Measurements from ENCODE around the gene PRELID3B. TPM values are rescaled to one million over a fixed set of nuclear protein-coding genes. Genes with fewer than 3 reads are reported as not detected.

PRELID3B gene
- total RNA-seq, 6 donors from 2014 or later, result 5.2 to 77.1 (median 46.0) TPM

GRCh38 chr20:59024111-59024530 is 18.5 kb downstream of the PRELID3B start:
- TF ChIP-seq POLR2AphosphoS5 (IDR thresholded peaks at IDR 0.05) (no peak), EP300 (IDR thresholded peaks at IDR 0.05) (no peak), CTCF (IDR thresholded peaks at IDR 0.05) (no peak), POLR2A (IDR thresholded peaks at IDR 0.05) (no peak)

GRCh38 chr20:59023616-59024015 is 19.0 kb downstream of the PRELID3B start:
- Histone ChIP-seq H3K4me3 (no peak overlapping the region), H3K36me3 (peaks cover 14 to 67% (median 40%) of the 10 kb centered on the region in 4 donors), H3K4me1 (peaks cover 7 to 23% (median 12%) of the 10 kb centered on the region in 4 donors), H3K27me3 (no peaks in the 10 kb centered on the region), H3K9me3 (no peaks in the 10 kb centered on the region), H3K27ac (no peak overlapping the region)
- TF ChIP-seq POLR2AphosphoS5 (IDR thresholded peaks at IDR 0.05), result no peak
- TF ChIP-seq CTCF (IDR thresholded peaks at IDR 0.05), result no peak
- no peak for TF ChIP-seq POLR2A (IDR thresholded peaks at IDR 0.05)
- no peak for TF ChIP-seq EP300 (IDR thresholded peaks at IDR 0.05)
- peak in 1 of 2 donors; percentile 48 for DNase-seq
- no peak for ATAC-seq (ENCODE audit: low FRiP score in 2 of 2)
- WGBS, 2 donors, result 97% methylated on average over 13 of the region's 13 CpGs

More at GRCh38 chr20:59024111-59024530, 18.5 kb downstream of the PRELID3B start:
- no peak overlapping the region for H3K4me3 ChIP-seq
- no peak overlapping the region for H3K27ac ChIP-seq
- DNase-seq (peak in 1 of 2 donors; percentile 63), ATAC-seq (ENCODE audit: low FRiP score in 2 of 2) (peak in 1 of 2 donors; percentile 30)
- H3K4me1 ChIP-seq, result peaks cover 12 to 28% (median 17%) of the 10 kb centered on the region in 4 donors
- peaks cover 14 to 72% (median 40%) of the 10 kb centered on the region in 4 donors for H3K36me3 ChIP-seq
- WGBS, 2 donors, result 97 to 98% methylated on average over 15 to 23 of the region's 24 CpGs
- no peaks in the 10 kb centered on the region for H3K27me3 ChIP-seq
- no peaks in the 10 kb centered on the region for H3K9me3 ChIP-seq

- 91 to 97% methylated on average over 15 of the region's 15 CpGs for WGBS, 2 donors
- Histone ChIP-seq H3K27ac (no peak overlapping the region), H3K9me3 (no peaks in the 10 kb centered on the region), H3K27me3 (no peaks in the 10 kb centered on the region), H3K4me3 (no peak overlapping the region), H3K4me1 (peaks cover 0 to 14% (median 7%) of the 10 kb centered on the region in 4 donors), H3K36me3 (peaks cover 14 to 58% (median 39%) of the 10 kb centered on the region in 4 donors)
- TF ChIP-seq POLR2A (IDR thresholded peaks at IDR 0.05), result no peak
- no peak for TF ChIP-seq CTCF (IDR thresholded peaks at IDR 0.05)
- TF ChIP-seq EP300 (IDR thresholded peaks at IDR 0.05), result no peak
- TF ChIP-seq POLR2AphosphoS5 (IDR thresholded peaks at IDR 0.05), result no peak
- ATAC-seq (ENCODE audit: low FRiP score in 2 of 2) (no peak), DNase-seq (peak in 1 of 2 donors; percentile 59)
These were observed 19.8 kb downstream of the PRELID3B start for GRCh38 chr20:59022754-59023153.

- Histone ChIP-seq H3K36me3 (peaks cover 14 to 41% (median 28%) of the 10 kb centered on the region in 4 donors), H3K9me3 (no peaks in the 10 kb centered on the region), H3K4me3 (no peak overlapping the region), H3K27ac (no peak overlapping the region), H3K4me1 (peaks cover 0 to 5% (median 0%) of the 10 kb centered on the region in 4 donors), H3K27me3 (no peaks in the 10 kb centered on the region)
- TF ChIP-seq CTCF (IDR thresholded peaks at IDR 0.05) (no peak), POLR2A (IDR thresholded peaks at IDR 0.05) (no peak), POLR2AphosphoS5 (IDR thresholded peaks at IDR 0.05) (no peak), EP300 (IDR thresholded peaks at IDR 0.05) (no peak)
- 74 to 79% methylated on average over 5 of the region's 5 CpGs for WGBS, 2 donors
- DNase-seq (no peak), ATAC-seq (ENCODE audit: low FRiP score in 2 of 2) (no peak)
These were observed 21.5 kb downstream of the PRELID3B start for GRCh38 chr20:59020938-59021551.

Measured in upper lobe of left lung (tissue), 6 donors.